ENCODE data around the gene AUP1. TPM values are rescaled to one million over a fixed set of nuclear protein-coding genes. Genes with fewer than 3 reads are reported as not detected.

The AUP1 gene
- total and polyA plus RNA-seq, 2 experiments from 2014 or later = 98.7 to 105 TPM

- Mint-ChIP-seq H3K27ac (peak within 1 kb of the TSS; percentile 99), H3K9me3 (no peaks in the 10 kb centered on the region), H3K36me3 (ENCODE audit: low read depth) (peaks cover 24% of the 10 kb centered on the region), H3K4me1 (peaks cover 6% of the 10 kb centered on the region; the same call in 2 of the 3 replicates), H3K4me3 (peak within 1 kb of the TSS; percentile 99), H3K27me3 (ENCODE audit: insufficient read depth, low read depth, poor library complexity) (peaks cover 11% of the 10 kb centered on the region)
- Histone ChIP-seq H2AFZ (peak within 1 kb of the TSS; percentile 72), H3K4me3 (peak within 1 kb of the TSS; percentile 68), H3K4me1 (ENCODE audit: insufficient read depth) (peaks cover 5% of the 10 kb centered on the region; the same call in 1 of the 2 replicates), H3K4me2 (peak within 1 kb of the TSS; percentile 95), H3K9me2 (ENCODE audit: insufficient read depth) (no peaks in the 10 kb centered on the region), H3K27ac (ENCODE audit: low read depth) (peak within 1 kb of the TSS; percentile 82; the same call in 1 of the 2 replicates), H3K79me2 (replicated peaks; ENCODE audit: insufficient read depth) (peaks cover 14% of the 10 kb centered on the region), H3F3A (replicated peaks; ENCODE audit: low read depth) (no peaks in the 10 kb centered on the region), H3K36me3 (ENCODE audit: insufficient read depth) (no peaks in the 10 kb centered on the region; the same call in 1 of the 2 replicates), H3K27me3 (ENCODE audit: insufficient read depth) (no peaks in the 10 kb centered on the region), H4K20me1 (replicated peaks; ENCODE audit: insufficient read depth) (peaks cover 13% of the 10 kb centered on the region; the same call in 1 of the 2 replicates)
- DNase-seq (ENCODE audit: low spot score) (peak; percentile 99), ATAC-seq (peak; percentile 89)
- peak; percentile 54 for TF ChIP-seq CREB1 (CRISPR knock-in tag; IDR thresholded peaks at IDR 0.05; ENCODE audit: low read depth)
- TF ChIP-seq EZH2 (IDR thresholded peaks at IDR 0.05; ENCODE audit: low read depth, unreplicated experiment) = no peak
- TF ChIP-seq EZH2phosphoT487 (IDR thresholded peaks at IDR 0.05; ENCODE audit: unreplicated experiment) = no peak
- TF ChIP-seq ZNF114 (CRISPR knock-in tag; IDR thresholded peaks at IDR 0.05) = no peak
- TF ChIP-seq POLR2AphosphoS5 (IDR thresholded peaks at IDR 0.05; ENCODE audit: low read depth) = peak; percentile 89
- no peak for TF ChIP-seq STAT1 (IDR thresholded peaks at IDR 0.05; ENCODE audit: unreplicated experiment)
- TF ChIP-seq ZNF331 (CRISPR knock-in tag; IDR thresholded peaks at IDR 0.05; ENCODE audit: low read depth) = no peak
- peak; percentile 96 for TF ChIP-seq ETS1 (IDR thresholded peaks at IDR 0.05)
- TF ChIP-seq, protein P1, sequence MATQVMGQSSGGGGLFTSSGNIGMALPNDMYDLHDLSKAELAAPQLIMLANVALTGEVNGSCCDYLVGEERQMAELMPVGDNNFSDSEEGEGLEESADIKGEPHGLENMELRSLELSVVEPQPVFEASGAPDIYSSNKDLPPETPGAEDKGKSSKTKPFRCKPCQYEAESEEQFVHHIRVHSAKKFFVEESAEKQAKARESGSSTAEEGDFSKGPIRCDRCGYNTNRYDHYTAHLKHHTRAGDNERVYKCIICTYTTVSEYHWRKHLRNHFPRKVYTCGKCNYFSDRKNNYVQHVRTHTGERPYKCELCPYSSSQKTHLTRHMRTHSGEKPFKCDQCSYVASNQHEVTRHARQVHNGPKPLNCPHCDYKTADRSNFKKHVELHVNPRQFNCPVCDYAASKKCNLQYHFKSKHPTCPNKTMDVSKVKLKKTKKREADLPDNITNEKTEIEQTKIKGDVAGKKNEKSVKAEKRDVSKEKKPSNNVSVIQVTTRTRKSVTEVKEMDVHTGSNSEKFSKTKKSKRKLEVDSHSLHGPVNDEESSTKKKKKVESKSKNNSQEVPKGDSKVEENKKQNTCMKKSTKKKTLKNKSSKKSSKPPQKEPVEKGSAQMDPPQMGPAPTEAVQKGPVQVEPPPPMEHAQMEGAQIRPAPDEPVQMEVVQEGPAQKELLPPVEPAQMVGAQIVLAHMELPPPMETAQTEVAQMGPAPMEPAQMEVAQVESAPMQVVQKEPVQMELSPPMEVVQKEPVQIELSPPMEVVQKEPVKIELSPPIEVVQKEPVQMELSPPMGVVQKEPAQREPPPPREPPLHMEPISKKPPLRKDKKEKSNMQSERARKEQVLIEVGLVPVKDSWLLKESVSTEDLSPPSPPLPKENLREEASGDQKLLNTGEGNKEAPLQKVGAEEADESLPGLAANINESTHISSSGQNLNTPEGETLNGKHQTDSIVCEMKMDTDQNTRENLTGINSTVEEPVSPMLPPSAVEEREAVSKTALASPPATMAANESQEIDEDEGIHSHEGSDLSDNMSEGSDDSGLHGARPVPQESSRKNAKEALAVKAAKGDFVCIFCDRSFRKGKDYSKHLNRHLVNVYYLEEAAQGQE (IDR thresholded peaks at IDR 0.05; ENCODE audit: unreplicated experiment) = no peak
- no peak for TF ChIP-seq JUNB (IDR thresholded peaks at IDR 0.05; ENCODE audit: unreplicated experiment)
- TF ChIP-seq NANOG (IDR thresholded peaks at IDR 0.05; ENCODE audit: borderline replicate concordance) = peak; percentile 96
- TF ChIP-seq, protein P2, sequence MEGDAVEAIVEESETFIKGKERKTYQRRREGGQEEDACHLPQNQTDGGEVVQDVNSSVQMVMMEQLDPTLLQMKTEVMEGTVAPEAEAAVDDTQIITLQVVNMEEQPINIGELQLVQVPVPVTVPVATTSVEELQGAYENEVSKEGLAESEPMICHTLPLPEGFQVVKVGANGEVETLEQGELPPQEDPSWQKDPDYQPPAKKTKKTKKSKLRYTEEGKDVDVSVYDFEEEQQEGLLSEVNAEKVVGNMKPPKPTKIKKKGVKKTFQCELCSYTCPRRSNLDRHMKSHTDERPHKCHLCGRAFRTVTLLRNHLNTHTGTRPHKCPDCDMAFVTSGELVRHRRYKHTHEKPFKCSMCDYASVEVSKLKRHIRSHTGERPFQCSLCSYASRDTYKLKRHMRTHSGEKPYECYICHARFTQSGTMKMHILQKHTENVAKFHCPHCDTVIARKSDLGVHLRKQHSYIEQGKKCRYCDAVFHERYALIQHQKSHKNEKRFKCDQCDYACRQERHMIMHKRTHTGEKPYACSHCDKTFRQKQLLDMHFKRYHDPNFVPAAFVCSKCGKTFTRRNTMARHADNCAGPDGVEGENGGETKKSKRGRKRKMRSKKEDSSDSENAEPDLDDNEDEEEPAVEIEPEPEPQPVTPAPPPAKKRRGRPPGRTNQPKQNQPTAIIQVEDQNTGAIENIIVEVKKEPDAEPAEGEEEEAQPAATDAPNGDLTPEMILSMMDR (conservative IDR thresholded peaks at IDR 0.05; ENCODE audit: low read depth in 2 of 2) = peak; percentile 89 to 90
- no peak for TF ChIP-seq ZNF462 (CRISPR knock-in tag; IDR thresholded peaks at IDR 0.05)
These were observed 46.5 kb downstream of the AUP1 start, which contains the start of the genes CCDC142 and TTC31 for GRCh38 chr2:74482801-74483674. TSS of gene CCDC142 (minus strand) at chr2:74482998. CDS start at chr2:74482837, 161 bp downstream. TSS of gene TTC31 (plus strand) at chr2:74483081. CDS start at chr2:74483096, 15 bp downstream.
